RWPE1 (cell line): ENCODE results near the gene PPP2R1B.

Experiments
- CTCF ChIA-PET: fragments of 350-600 bp; sonication (Branson Sonifier 250); formaldehyde crosslinking; extraction: SDS; loops from one replicate; lab custom pipeline; 2021; lab: Yijun Ruan, JAX
- POLR2A ChIA-PET: fragments of 400-600 bp; formaldehyde crosslinking; extraction: SDS; loops from one replicate; lab custom pipeline; 2020; ENCODE audit warnings: antibody characterized with exemption; ENCODE audit not compliant: low non-redundant PET; lab: Yijun Ruan, JAX
- DNase-seq: peaks from one replicate; pipeline ENCODE4 v3.0.0; 2012; ENCODE audit warnings: low spot score
- H3K27ac ChIP-seq: fragments of 450-650 bp; 2 replicates; pipeline ENCODE4 v1.5.1; 2017
- TF ChIP-seq, protein P1 (sequence below): fragments of 450-650 bp; conservative IDR thresholded peaks from 2 replicates; pipeline ENCODE4 v1.5.1; 2017; ENCODE audit warnings: low read depth, mild to moderate bottlenecking

The PPP2R1B gene

DNA sequence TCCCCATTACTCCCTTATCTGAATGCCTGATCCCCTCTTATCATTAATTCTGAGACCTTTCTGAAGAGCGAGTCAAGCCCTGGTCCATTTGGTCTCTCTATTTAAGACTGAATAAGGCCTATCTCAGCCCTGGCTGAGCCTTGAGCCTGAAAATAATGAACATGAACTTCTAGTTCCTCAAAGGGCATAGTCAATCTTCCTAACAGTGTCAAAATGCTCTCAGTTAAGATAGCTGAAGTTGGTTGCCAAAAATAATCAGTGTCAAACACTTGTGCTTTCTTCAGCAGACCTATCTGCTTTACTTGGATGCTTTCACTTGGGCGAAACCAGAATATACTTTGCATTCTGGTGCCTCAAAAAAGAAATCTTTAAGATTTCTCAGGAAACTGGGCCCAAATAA lies 42.6 kb upstream of the PPP2R1B start:
- CTCF ChIA-PET: no interaction called here
- no peak overlapping the region for H3K27ac ChIP-seq
- TF ChIP-seq, protein P1, sequence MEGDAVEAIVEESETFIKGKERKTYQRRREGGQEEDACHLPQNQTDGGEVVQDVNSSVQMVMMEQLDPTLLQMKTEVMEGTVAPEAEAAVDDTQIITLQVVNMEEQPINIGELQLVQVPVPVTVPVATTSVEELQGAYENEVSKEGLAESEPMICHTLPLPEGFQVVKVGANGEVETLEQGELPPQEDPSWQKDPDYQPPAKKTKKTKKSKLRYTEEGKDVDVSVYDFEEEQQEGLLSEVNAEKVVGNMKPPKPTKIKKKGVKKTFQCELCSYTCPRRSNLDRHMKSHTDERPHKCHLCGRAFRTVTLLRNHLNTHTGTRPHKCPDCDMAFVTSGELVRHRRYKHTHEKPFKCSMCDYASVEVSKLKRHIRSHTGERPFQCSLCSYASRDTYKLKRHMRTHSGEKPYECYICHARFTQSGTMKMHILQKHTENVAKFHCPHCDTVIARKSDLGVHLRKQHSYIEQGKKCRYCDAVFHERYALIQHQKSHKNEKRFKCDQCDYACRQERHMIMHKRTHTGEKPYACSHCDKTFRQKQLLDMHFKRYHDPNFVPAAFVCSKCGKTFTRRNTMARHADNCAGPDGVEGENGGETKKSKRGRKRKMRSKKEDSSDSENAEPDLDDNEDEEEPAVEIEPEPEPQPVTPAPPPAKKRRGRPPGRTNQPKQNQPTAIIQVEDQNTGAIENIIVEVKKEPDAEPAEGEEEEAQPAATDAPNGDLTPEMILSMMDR: no peak
- POLR2A ChIA-PET: no interaction called here
- DNase-seq: no peak

DNA sequence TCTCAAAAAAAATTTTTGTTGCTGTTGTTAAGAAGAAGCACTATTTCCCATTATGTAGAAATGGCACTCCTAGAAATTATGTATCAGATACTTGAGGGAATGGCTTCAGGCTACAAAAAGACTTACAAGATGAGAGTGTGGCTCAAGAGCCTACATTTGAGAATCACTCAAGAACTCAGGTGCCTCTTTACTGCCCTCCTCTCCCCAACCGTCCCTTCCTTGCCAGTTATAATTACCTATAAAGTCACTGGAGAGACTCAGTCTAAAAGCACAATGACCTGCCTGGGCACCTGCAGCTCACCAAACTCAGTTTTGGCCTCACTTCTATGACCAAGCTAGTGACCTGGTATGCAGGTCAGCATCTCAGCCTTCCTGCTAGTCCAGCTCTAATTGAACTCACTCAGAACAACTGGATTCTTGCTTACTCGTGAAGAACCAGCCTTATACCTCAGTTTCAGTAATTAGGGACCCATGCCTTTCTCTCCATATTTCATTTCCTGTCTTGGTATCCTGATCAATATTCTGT lies 41.9 kb upstream of the PPP2R1B start:
- DNase-seq: no peak
- no peak overlapping the region for H3K27ac ChIP-seq
- TF ChIP-seq, protein P1: no peak
- ChIA-PET CTCF (interaction anchor here (0.5 to 0.7 kb wide), 2 partner anchors 14 to 249 kb away, joined by 3 read pairs; no protein-coding TSS in a partner anchor), POLR2A (no interaction called here)

DNA sequence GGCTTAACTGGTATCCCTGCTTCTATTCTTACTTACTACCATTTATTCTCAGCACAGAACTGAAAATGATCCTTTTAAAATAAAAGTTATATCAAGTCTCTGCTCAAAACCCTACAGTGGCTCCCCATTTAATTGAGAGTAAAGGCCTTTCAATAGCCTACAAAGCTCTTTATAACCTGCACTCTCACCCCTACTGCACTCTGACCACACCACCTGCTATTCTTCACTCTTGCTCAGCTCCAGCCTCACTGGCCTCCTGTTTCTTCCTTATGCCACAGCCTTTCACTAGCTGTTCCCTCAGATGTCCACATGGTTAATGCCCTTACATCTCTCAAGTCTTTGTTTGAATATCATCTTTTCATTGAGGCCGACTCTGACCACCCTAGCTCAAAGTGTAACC lies 40.9 kb upstream of the PPP2R1B start:
- TF ChIP-seq, protein P1: no peak
- no peak for DNase-seq
- CTCF ChIA-PET: no interaction called here
- H3K27ac ChIP-seq: no peak overlapping the region
- POLR2A ChIA-PET: no interaction called here

DNA sequence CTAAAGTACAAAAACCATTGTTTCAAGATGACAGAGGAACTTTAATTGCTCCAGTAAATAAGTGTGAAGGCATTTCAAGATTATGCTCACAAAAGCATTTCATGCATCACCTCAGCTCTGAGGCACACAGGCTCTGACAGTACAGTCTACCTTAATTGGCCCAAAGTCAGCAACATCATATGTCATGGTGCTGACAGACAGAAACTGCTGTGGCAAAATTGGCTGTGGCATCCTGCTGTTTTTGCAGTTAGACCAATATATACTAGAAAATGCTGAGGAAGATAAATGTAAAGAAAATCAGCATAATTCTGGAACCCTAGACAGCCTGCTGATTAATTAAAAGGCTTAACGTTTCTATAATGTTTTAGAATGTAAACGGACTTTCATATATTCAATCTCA lies 34.9 kb upstream of the PPP2R1B start:
- DNase-seq: no peak
- POLR2A ChIA-PET: no interaction called here
- CTCF ChIA-PET: no interaction called here
- TF ChIP-seq, protein P1: no peak
- no peak overlapping the region for H3K27ac ChIP-seq

DNA sequence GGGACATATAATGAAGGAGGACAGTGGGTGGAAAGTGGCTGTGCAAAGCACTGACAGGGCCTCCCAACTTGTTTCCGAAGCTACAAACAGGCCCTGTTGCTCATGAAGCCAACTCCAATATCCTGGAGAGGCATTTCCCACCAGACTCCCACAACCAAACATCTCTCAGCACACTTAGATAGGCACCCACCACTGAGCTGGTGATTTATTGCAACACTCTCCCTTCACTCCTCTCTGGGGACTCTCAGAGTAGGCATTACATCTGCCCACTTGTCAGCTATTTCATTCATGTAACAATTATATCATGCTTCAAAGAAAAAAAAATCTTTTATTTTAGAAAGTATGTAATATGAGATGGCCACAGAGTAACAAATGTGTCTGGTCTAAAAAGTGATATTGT lies 32.1 kb upstream of the PPP2R1B start:
- DNase-seq: no peak
- TF ChIP-seq, protein P1: no peak
- ChIA-PET POLR2A (no interaction called here), CTCF (no interaction called here)
- H3K27ac ChIP-seq: no peak overlapping the region

DNA sequence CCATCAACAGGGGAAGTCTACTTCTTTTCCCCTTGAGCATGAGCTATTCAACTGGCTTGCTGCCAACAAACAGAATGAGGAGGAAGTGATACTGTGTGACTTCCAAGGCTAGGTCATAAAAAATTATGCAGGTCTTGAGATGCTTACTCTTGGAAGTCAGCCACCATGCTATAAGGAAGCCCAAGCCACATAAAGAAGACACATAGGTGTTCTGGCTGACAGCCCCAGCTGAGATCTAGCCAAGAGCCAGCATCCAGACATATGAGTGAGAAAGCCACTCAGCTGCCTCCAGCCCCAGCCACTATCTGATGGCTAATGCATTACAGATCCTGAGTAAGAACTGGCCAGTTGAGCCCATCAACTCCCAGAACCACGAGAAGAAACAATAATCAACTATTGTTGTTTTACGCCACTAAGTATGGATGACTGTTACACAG lies 31.0 kb upstream of the PPP2R1B start:
- no peak overlapping the region for H3K27ac ChIP-seq
- TF ChIP-seq, protein P1: no peak
- DNase-seq: no peak
- ChIA-PET POLR2A (no interaction called here), CTCF (no interaction called here)
